ENCODE results near the gene ADGRA1. TPM values are rescaled to one million over a fixed set of nuclear protein-coding genes. Genes with fewer than 3 reads are reported as not detected.
"Not testable (repeated sequence)": the region's sequence is repeated elsewhere in the genome, so short reads cannot be mapped to it uniquely, and the experiment has no call there.

ADGRA1 gene
- total RNA-seq, 4 donors from 2014 or later = 0.13 to 0.40 (median 0.29) TPM

GRCh38 chr10:133150226-133150625 is 62.5 kb downstream of the ADGRA1 start:
- H3K36me3 ChIP-seq = no peaks in the 10 kb centered on the region
- H3K27ac ChIP-seq = no peak overlapping the region
- no peaks in the 10 kb centered on the region for H3K9me3 ChIP-seq
- no peak for TF ChIP-seq POLR2A (IDR thresholded peaks at IDR 0.05)
- TF ChIP-seq CTCF (IDR thresholded peaks at IDR 0.05) = no peak
- DNase-seq = no peak
- H3K4me3 ChIP-seq (replicated peaks in 1 of 3) = no peak overlapping the region
- intact Hi-C loops (cut with DNase I) = no loop called here
- no peaks in the 10 kb centered on the region for H3K27me3 ChIP-seq
- no peaks in the 10 kb centered on the region for H3K4me1 ChIP-seq
- 93 to 96% methylated on average over 8 of the region's 8 CpGs for WGBS, 2 donors

GRCh38 chr10:133150656-133151055 is 62.9 kb downstream of the ADGRA1 start:
- H3K4me1 ChIP-seq = no peaks in the 10 kb centered on the region
- no peak for DNase-seq
- intact Hi-C loops (cut with DNase I) = no loop called here
- no peaks in the 10 kb centered on the region for H3K27me3 ChIP-seq
- H3K36me3 ChIP-seq = no peaks in the 10 kb centered on the region
- H3K27ac ChIP-seq = no peak overlapping the region
- no peak for TF ChIP-seq CTCF (IDR thresholded peaks at IDR 0.05)
- no peak for TF ChIP-seq POLR2A (IDR thresholded peaks at IDR 0.05)
- H3K9me3 ChIP-seq = no peaks in the 10 kb centered on the region
- 90 to 94% methylated on average over 12 of the region's 12 CpGs for WGBS, 2 donors
- no peak overlapping the region for H3K4me3 ChIP-seq (replicated peaks in 1 of 3)

- intact Hi-C loops (cut with DNase I) = not testable (repeated sequence)
Observed at GRCh38 chr10:133151071-133151470, 63.3 kb downstream of the ADGRA1 start.

GRCh38 chr10:133151543-133151972 is 63.8 kb downstream of the ADGRA1 start:
- no peaks in the 10 kb centered on the region for H3K27me3 ChIP-seq
- H3K4me1 ChIP-seq = no peaks in the 10 kb centered on the region
- H3K27ac ChIP-seq = no peak overlapping the region
- H3K9me3 ChIP-seq = no peaks in the 10 kb centered on the region
- DNase-seq = no peak
- intact Hi-C loops (cut with DNase I) = no loop called here
- TF ChIP-seq CTCF (IDR thresholded peaks at IDR 0.05) (no peak), POLR2A (IDR thresholded peaks at IDR 0.05) (no peak)
- no peak overlapping the region for H3K4me3 ChIP-seq (replicated peaks in 1 of 3)
- H3K36me3 ChIP-seq = no peaks in the 10 kb centered on the region
- WGBS, 2 donors = 38 to 48% methylated on average over 9 of the region's 9 CpGs

More at GRCh38 chr10:133151071-133151470, 63.3 kb downstream of the ADGRA1 start:
- H3K9me3 ChIP-seq; H3K27me3 ChIP-seq; H3K36me3 ChIP-seq; H3K27ac ChIP-seq; H3K4me1 ChIP-seq; DNase-seq; H3K4me3 ChIP-seq (replicated peaks in 1 of 3): not testable (repeated sequence)
- WGBS, 2 donors = 77 to 97% methylated on average over 3 of the region's 3 CpGs

- TF ChIP-seq POLR2A (IDR thresholded peaks at IDR 0.05) = no peak
- TF ChIP-seq CTCF (IDR thresholded peaks at IDR 0.05) = no peak
- H3K4me1 ChIP-seq = peaks cover 0 to 4% of the 10 kb centered on the region in 2 donors
- no peaks in the 10 kb centered on the region for H3K27me3 ChIP-seq
- no peaks in the 10 kb centered on the region for H3K9me3 ChIP-seq
- WGBS, 2 donors = 79 to 85% methylated on average over 4 of the region's 4 CpGs
- no peak overlapping the region for H3K4me3 ChIP-seq (replicated peaks in 1 of 3)
- no peaks in the 10 kb centered on the region for H3K36me3 ChIP-seq
- no peak overlapping the region for H3K27ac ChIP-seq
- no peak for DNase-seq
- intact Hi-C loops (cut with DNase I) = no loop called here
Observed at GRCh38 chr10:133154411-133154810, 66.7 kb downstream of the ADGRA1 start.
